Stimulated activated CD4-positive, alpha-beta T cell treated with anti-CD3 and anti-CD28 coated beads, Interleukin-4, amount 100 ng/mL, for 24 hours (primary cell): Measurements from ENCODE around the gene PRKCE.

Experiments
- DNase-seq: peaks from one replicate; pipeline ENCODE4 v3.0.0-alpha.2; 2020

PRKCE gene

GRCh38 chr2:45634223-45634622 is 17.3 kb upstream of the PRKCE start:
- no peak for DNase-seq

GRCh38 chr2:45636008-45636407 is 15.5 kb upstream of the PRKCE start:
- DNase-seq, result no peak

GRCh38 chr2:45637440-45637839 is 14.0 kb upstream of the PRKCE start:
- DNase-seq, result no peak

GRCh38 chr2:45640576-45640975 is 10.9 kb upstream of the PRKCE start:
- DNase-seq, result no peak

GRCh38 chr2:45643095-45643494 is 8.4 kb upstream of the PRKCE start:
- DNase-seq, result no peak

- peak; percentile 73 for DNase-seq
Measured at GRCh38 chr2:45643543-45644542, 7.6 kb upstream of the PRKCE start.

- DNase-seq, result no peak
Measured at GRCh38 chr2:45646289-45646688, 5.2 kb upstream of the PRKCE start.

GRCh38 chr2:45647356-45647755 is 4.1 kb upstream of the PRKCE start:
- no peak for DNase-seq

- no peak for DNase-seq
Measured at GRCh38 chr2:45647986-45648520, 3.4 kb upstream of the PRKCE start.

- no peak for DNase-seq
Measured at GRCh38 chr2:45648636-45649035, 2.8 kb upstream of the PRKCE start.

GRCh38 chr2:45649462-45649857 is 2.0 kb upstream of the PRKCE start:
- no peak for DNase-seq

- DNase-seq, result peak; percentile 60
Measured at GRCh38 chr2:45649858-45650811, 1.3 kb upstream of the PRKCE start.

- peak; percentile 91 for DNase-seq
Measured at GRCh38 chr2:45650851-45651414, 542 bp upstream of the PRKCE start.

GRCh38 chr2:45652090-45653031 is 886 bp downstream of the PRKCE start:
- peak; percentile 17 for DNase-seq

- DNase-seq, result no peak
Measured at GRCh38 chr2:45653122-45653913, 1.8 kb downstream of the PRKCE start.

- no peak for DNase-seq
Measured at GRCh38 chr2:45654250-45654649, 2.8 kb downstream of the PRKCE start.

- DNase-seq, result no peak
Measured at GRCh38 chr2:45661828-45662227, 10.4 kb downstream of the PRKCE start.

GRCh38 chr2:45664635-45665261 is 13.3 kb downstream of the PRKCE start:
- DNase-seq, result no peak

- DNase-seq, result no peak
Measured at GRCh38 chr2:45668509-45668908, 17.0 kb downstream of the PRKCE start.

GRCh38 chr2:45669032-45669486 is 17.6 kb downstream of the PRKCE start:
- no peak for DNase-seq
